B cell (primary cell): ENCODE data around the gene PYHIN1. TPM values are rescaled to one million over a fixed set of nuclear protein-coding genes. Genes with fewer than 3 reads are reported as not detected.
"Not testable (repeated sequence)": the region's sequence is repeated elsewhere in the genome, so short reads cannot be mapped to it uniquely, and the experiment has no call there.

Experiments
- ATAC-seq: fragments of 200-7000 bp; cut with Tn5 transposase; one replicate; pipeline ENCODE4 v1.10.0; 2021; ENCODE audit warnings: low read depth, mild to moderate bottlenecking, moderate number of reproducible peaks, moderate library complexity
- CTCF ChIA-PET: fragments of 350-600 bp; sonication (Branson Sonifier 250); formaldehyde crosslinking; loops from one replicate; lab custom pipeline; 2021; ENCODE audit warnings: antibody characterized with exemption, inconsistent platforms; lab: Charles Lee
- POLR2A ChIA-PET: fragments of 350-600 bp; sonication (Branson Sonifier 250); formaldehyde crosslinking; loops from one replicate; lab custom pipeline; 2021; ENCODE audit warnings: antibody characterized with exemption; lab: Charles Lee
- DNase-seq: peaks from one replicate; pipeline ENCODE4 v3.0.0; 2013
- H2AFZ ChIP-seq: 2 replicates; pipeline ENCODE4 v1.6.1; 2012; ENCODE audit warnings: mild to moderate bottlenecking, low read depth, low read length; ENCODE audit not compliant: insufficient read depth, poor library complexity, severe bottlenecking
- H3K27ac ChIP-seq, 2 donors: 1 replicate in 1 of 2; 2 replicates in 1 of 2; pipeline ENCODE4 v1.5.1; 2012 to 2013; ENCODE audit warnings: low read length in 2 of 2, mild to moderate bottlenecking in 2 of 2, moderate library complexity in 1 of 2
- H3K27me3 ChIP-seq, 4 experiments: fragments of 200-600 bp in 1 of 4; sonication (generic) in 1 of 4; replicated peaks in 1 of 4; 1 replicate in 2 of 4; 2 replicates in 2 of 4; pipeline versions ENCODE4 v1.6.1 to v1.7.0; 2013 to 2016; ENCODE audit warnings: low read length in 3 of 4, mild to moderate bottlenecking in 2 of 4, mixed read lengths in 1 of 4, moderate library complexity in 1 of 4; ENCODE audit not compliant: insufficient read depth in 4 of 4, control insufficient read depth in 3 of 4; ENCODE audit errors: control extremely low read depth in 1 of 4
- H3K36me3 ChIP-seq, 2 experiments: replicated peaks in 1 of 2; 1 replicate in 1 of 2; 2 replicates in 1 of 2; pipeline versions ENCODE4 v1.6.1 to v1.7.1; 2013; ENCODE audit warnings: low read length in 1 of 2; ENCODE audit not compliant: insufficient read depth in 2 of 2, control insufficient read depth in 1 of 2; ENCODE audit errors: control extremely low read depth in 1 of 2, extremely low read depth in 1 of 2
- H3K4me1 ChIP-seq, 2 donors: fragments of 200-600 bp in 1 of 2; sonication (generic) in 1 of 2; 1 replicate in 1 of 2; 2 replicates in 1 of 2; pipeline versions ENCODE4 v1.5.1 to v1.6.1; 2013 to 2017; ENCODE audit warnings: low read length in 2 of 2; ENCODE audit not compliant: control insufficient read depth in 2 of 2, insufficient read depth in 2 of 2
- H3K4me2 ChIP-seq: replicated peaks from 2 replicates; pipeline ENCODE3; 2012; ENCODE audit warnings: mild to moderate bottlenecking, low read depth, low read length; ENCODE audit not compliant: poor library complexity, severe bottlenecking
- H3K4me3 ChIP-seq, 5 experiments: fragments of 200-600 bp in 1 of 5; sonication (generic) in 1 of 5; 1 replicate in 3 of 5; 2 replicates in 2 of 5; pipeline versions ENCODE4 v1.5.1 to v1.7.0; 2011 to 2016; ENCODE audit warnings: low read length in 4 of 5, mild to moderate bottlenecking in 4 of 5, low read depth in 2 of 5, control low read depth in 1 of 5, moderate library complexity in 1 of 5; ENCODE audit not compliant: insufficient read depth in 1 of 5; ENCODE audit errors: control extremely low read depth in 1 of 5, extremely low read depth in 1 of 5
- H3K79me2 ChIP-seq: fragments of 200-600 bp; sonication (generic); one replicate; pipeline ENCODE4 v1.6.0; 2016; ENCODE audit warnings: low read length; ENCODE audit not compliant: control insufficient read depth, insufficient read depth
- H3K9ac ChIP-seq: fragments of 200-600 bp; sonication (generic); 2 replicates; pipeline ENCODE4 v1.6.1; 2017; ENCODE audit warnings: mild to moderate bottlenecking, low read length, moderate library complexity
- H3K9me3 ChIP-seq, 3 donors: one replicate each; pipeline versions ENCODE4 v1.6.1 to v1.7.1; 2013; ENCODE audit warnings: low read length in 2 of 3; ENCODE audit not compliant: control insufficient read depth in 2 of 3, insufficient read depth in 1 of 3; ENCODE audit errors: control extremely low read depth in 1 of 3
- H4K20me1 ChIP-seq: 2 replicates; pipeline ENCODE4 v1.6.0; 2012; ENCODE audit warnings: mild to moderate bottlenecking, low read length; ENCODE audit not compliant: insufficient read depth, control insufficient read depth, poor library complexity, severe bottlenecking
- H3K27ac Mint-ChIP-seq: one replicate; pipeline ENCODE4 v1.8.0; 2021; ENCODE audit warnings: mixed read lengths
- H3K27me3 Mint-ChIP-seq: one replicate; pipeline ENCODE4 v1.8.0; 2021; ENCODE audit warnings: mixed read lengths
- H3K4me1 Mint-ChIP-seq: one replicate; pipeline ENCODE4 v1.8.0; 2021; ENCODE audit warnings: mixed read lengths
- H3K4me3 Mint-ChIP-seq: one replicate; pipeline ENCODE4 v1.8.0; 2021; ENCODE audit warnings: mixed read lengths
- H3K9me3 Mint-ChIP-seq: one replicate; pipeline ENCODE4 v1.8.0; 2022; ENCODE audit warnings: mixed read lengths; ENCODE audit not compliant: insufficient read depth
- CTCF ChIP-seq: fragments of 200-600 bp; IDR thresholded peaks from one replicate; pipeline ENCODE4 v1.8.0; 2022; ENCODE audit warnings: antibody characterized with exemption, mild to moderate bottlenecking
- EZH2 ChIP-seq: IDR thresholded peaks from 2 replicates; pipeline ENCODE4 v1.6.1; 2012; ENCODE audit warnings: borderline replicate concordance, low read depth, mild to moderate bottlenecking, moderate library complexity, low read length; ENCODE audit not compliant: insufficient read depth, poor library complexity, severe bottlenecking
- WGBS: methylation state at CpG from one replicate; pipeline ENCODE4 v1.1.5; 2013; ENCODE audit warnings: missing lambda C conversion rate; ENCODE audit not compliant: insufficient coverage; 5-methylcytosine and 5-hydroxymethylcytosine counted together
- intact Hi-C: fragments of 100-400 bp; cut with micrococcal nuclease; formaldehyde crosslinking; loops from one replicate; pipeline ENCODE4 v1.10.0; 2022
- polyA plus RNA-seq: library from polyadenylated mRNA; depleted of rRNA; stranded (reverse); fragments of >200 nt; gene quantifications from 2 replicates; pipeline ENCODE4 v1.2.3, GENCODE V29; 2012
- total RNA-seq, 2 donors: library from RNA; stranded (reverse); fragments of 120-200 nt in 1 of 2; gene quantifications; 1 replicate in 1 of 2; 2 replicates in 1 of 2; pipeline versions ENCODE4 v1.2.3 to v1.2.4, GENCODE V29; 2013 to 2022

The PYHIN1 gene
- total and polyA plus RNA-seq, 2 donors (not counting 1 experiment from before 2014, with no cell fraction given) = 8.6 to 13.9 TPM

- Histone ChIP-seq H3K36me3 (no peaks in the 10 kb centered on the region), H4K20me1 (no peaks in the 10 kb centered on the region), H3K4me3 (peak overlapping the region in 1 of 5 experiments; percentile 20), H3K27me3 (no peaks in the 10 kb centered on the region), H3K4me2 (peak overlapping the region; percentile 63), H3K9ac (peak overlapping the region; percentile 5), H3K79me2 (peaks cover 22% of the 10 kb centered on the region), H2AFZ (peak overlapping the region; percentile 57), H3K9me3 (no peaks in the 10 kb centered on the region), H3K27ac (peak overlapping the region; percentile 50 to 63), H3K4me1 (peaks cover 40 to 44% of the 10 kb centered on the region in 2 donors)
- Mint-ChIP-seq H3K27me3 (no peaks in the 10 kb centered on the region), H3K4me3 (peak overlapping the region; percentile 40), H3K9me3 (no peaks in the 10 kb centered on the region), H3K27ac (peak overlapping the region; percentile 84), H3K4me1 (peaks cover 47% of the 10 kb centered on the region)
- intact Hi-C loops = loop anchor here (1.0 to 5.0 kb wide), 2 partner anchors 10 to 828 kb away; no protein-coding TSS in a partner anchor
- ChIA-PET CTCF (interaction anchor here (0.9 to 1.4 kb wide), 3 partner anchors 62 to 881 kb away, joined by 3 to 9 read pairs (median 6); no protein-coding TSS in a partner anchor), POLR2A (no interaction called here)
- DNase-seq (peak; percentile 71), ATAC-seq (peak; percentile 39)
- 2% methylated on average over 5 of the region's 6 CpGs for WGBS
- TF ChIP-seq EZH2 (no peak), CTCF (no peak)
Observed at GRCh38 chr1:159005676-159006075, 74.3 kb downstream of the PYHIN1 start.

- Histone ChIP-seq H3K27ac (peak overlapping the region; percentile 50 to 63), H3K79me2 (peaks cover 28% of the 10 kb centered on the region), H3K4me2 (peak overlapping the region; percentile 63), H3K4me1 (peaks cover 40 to 44% of the 10 kb centered on the region in 2 donors), H2AFZ (peak overlapping the region; percentile 57), H3K9ac (peak overlapping the region; percentile 5)
- H3K36me3 ChIP-seq, H3K27me3 Mint-ChIP-seq, H4K20me1 ChIP-seq, H3K4me3 ChIP-seq, ATAC-seq, POLR2A ChIA-PET, DNase-seq, H3K9me3 ChIP-seq, H3K9me3 Mint-ChIP-seq, H3K27me3 ChIP-seq: not testable (repeated sequence)
- peak overlapping the region; percentile 40 for H3K4me3 Mint-ChIP-seq
- WGBS = no CpG with 5 or more reads among the region's 11 CpGs
- intact Hi-C loops = loop anchor here (1.0 to 5.0 kb wide), 2 partner anchors 9 to 829 kb away; no protein-coding TSS in a partner anchor
- CTCF ChIA-PET = interaction anchor here (1.4 kb wide), 1 partner anchor 65 kb away, joined by 9 read pairs; no protein-coding TSS in a partner anchor
- peaks cover 47% of the 10 kb centered on the region for H3K4me1 Mint-ChIP-seq
- peak overlapping the region; percentile 84 for H3K27ac Mint-ChIP-seq
Observed at GRCh38 chr1:159006210-159006807, 75.0 kb downstream of the PYHIN1 start.
